ENCODE data around the gene KIF13A. TPM values are rescaled to one million over a fixed set of nuclear protein-coding genes. Genes with fewer than 3 reads are reported as not detected.
A peak's percentile ranks its signal among the peaks of the same experiment; 100 is the strongest.
"Not testable (repeated sequence)": the region's sequence is repeated elsewhere in the genome, so short reads cannot be mapped to it uniquely, and the experiment has no call there.

KIF13A gene
- total and polyA plus RNA-seq, 2 experiments from 2014 or later = 8.4 to 28.2 TPM

- no peak overlapping the region for H3K4me2 ChIP-seq
- Mint-ChIP-seq H3K4me3 (no peak overlapping the region), H3K4me1 (peaks cover 4% of the 10 kb centered on the region; the same call in 1 of the 3 replicates), H3K9me3 (no peaks in the 10 kb centered on the region), H3K27me3 (ENCODE audit: insufficient read depth, low read depth, poor library complexity) (no peaks in the 10 kb centered on the region), H3K36me3 (ENCODE audit: low read depth) (peaks cover 10% of the 10 kb centered on the region; the same call in 2 of the 3 replicates), H3K27ac (no peak overlapping the region)
- no peaks in the 10 kb centered on the region for H3K79me2 ChIP-seq (replicated peaks; ENCODE audit: insufficient read depth)
- H2AFZ ChIP-seq = no peak overlapping the region
- 0 out of 2 replicates have a peak overlapping the region, but pooled peaks have one; percentile 15 for H3K27ac ChIP-seq (ENCODE audit: low read depth)
- H3K9me2 ChIP-seq (ENCODE audit: insufficient read depth) = no peaks in the 10 kb centered on the region
- peaks cover 9% of the 10 kb centered on the region; the same call in 1 of the 2 replicates for H3K36me3 ChIP-seq (ENCODE audit: insufficient read depth)
- DNase-seq (ENCODE audit: low spot score) (no peak), ATAC-seq (no peak)
- H3K4me1 ChIP-seq (ENCODE audit: insufficient read depth) = 0 out of 2 replicates have a peak, but pooled peaks cover under 1% of the 10 kb centered on the region
- no peaks in the 10 kb centered on the region for H3K27me3 ChIP-seq (ENCODE audit: insufficient read depth)
- TF ChIP-seq CTCF (conservative IDR thresholded peaks at IDR 0.05; ENCODE audit: low read depth in 2 of 2) (0 out of 4 replicates have a peak, but pooled peaks of 1 of the 2 experiments have one; percentile 12), STAT1 (IDR thresholded peaks at IDR 0.05; ENCODE audit: unreplicated experiment) (no peak), ZNF331 (CRISPR knock-in tag; IDR thresholded peaks at IDR 0.05; ENCODE audit: low read depth) (no peak)
- 0 out of 2 replicates have a peak, but pooled peaks cover under 1% of the 10 kb centered on the region for H3F3A ChIP-seq (replicated peaks; ENCODE audit: low read depth)
- H3K4me3 ChIP-seq = no peak overlapping the region
- H4K20me1 ChIP-seq (replicated peaks; ENCODE audit: insufficient read depth) = no peaks in the 10 kb centered on the region; the same call in 1 of the 2 replicates
These were observed 141.8 kb downstream of the KIF13A start for GRCh38 chr6:17845598-17845997.

- not testable (repeated sequence) for DNase-seq (ENCODE audit: low spot score); H3K9me3 Mint-ChIP-seq; H4K20me1 ChIP-seq (replicated peaks; ENCODE audit: insufficient read depth); H3K4me3 ChIP-seq; H3F3A ChIP-seq (replicated peaks; ENCODE audit: low read depth); H3K27me3 ChIP-seq (ENCODE audit: insufficient read depth); H3K36me3 Mint-ChIP-seq (ENCODE audit: low read depth); H3K27me3 Mint-ChIP-seq (ENCODE audit: insufficient read depth, low read depth, poor library complexity); H3K9me2 ChIP-seq (ENCODE audit: insufficient read depth); H2AFZ ChIP-seq; ATAC-seq; H3K79me2 ChIP-seq (replicated peaks; ENCODE audit: insufficient read depth); H3K27ac ChIP-seq (ENCODE audit: low read depth); H3K4me1 Mint-ChIP-seq; H3K36me3 ChIP-seq (ENCODE audit: insufficient read depth); H3K4me1 ChIP-seq (ENCODE audit: insufficient read depth); H3K4me3 Mint-ChIP-seq; H3K27ac Mint-ChIP-seq; H3K4me2 ChIP-seq
These were observed 142.5 kb downstream of the KIF13A start for GRCh38 chr6:17844967-17845366.

- H4K20me1 ChIP-seq (replicated peaks; ENCODE audit: insufficient read depth) = no peaks in the 10 kb centered on the region; the same call in 1 of the 2 replicates
- H3K36me3 ChIP-seq (ENCODE audit: insufficient read depth) = peaks cover 4% of the 10 kb centered on the region; the same call in 1 of the 2 replicates
- H3K27me3 ChIP-seq (ENCODE audit: insufficient read depth) = no peaks in the 10 kb centered on the region
- H3K27ac Mint-ChIP-seq = no peak overlapping the region
- H3K4me3 Mint-ChIP-seq = no peak overlapping the region
- H3K9me3 Mint-ChIP-seq = no peaks in the 10 kb centered on the region
- no peak for ATAC-seq
- no peak overlapping the region for H2AFZ ChIP-seq
- H3K4me3 ChIP-seq = no peak overlapping the region
- H3K79me2 ChIP-seq (replicated peaks; ENCODE audit: insufficient read depth) = no peaks in the 10 kb centered on the region; the same call in 1 of the 2 replicates
- H3K27ac ChIP-seq (ENCODE audit: low read depth) = peak overlapping the region; percentile 59; the same call in 1 of the 2 replicates
- H3K36me3 Mint-ChIP-seq (ENCODE audit: low read depth) = peaks cover 1% of the 10 kb centered on the region; the same call in 2 of the 3 replicates
- H3K4me1 Mint-ChIP-seq = peaks cover 4% of the 10 kb centered on the region
- no peaks in the 10 kb centered on the region for H3K9me2 ChIP-seq (ENCODE audit: insufficient read depth)
- H3K4me2 ChIP-seq = no peak overlapping the region
- H3K27me3 Mint-ChIP-seq (ENCODE audit: insufficient read depth, low read depth, poor library complexity) = peaks cover 3% of the 10 kb centered on the region
- H3K4me1 ChIP-seq (ENCODE audit: insufficient read depth) = peaks cover 12% of the 10 kb centered on the region; the same call in 1 of the 2 replicates
- H3F3A ChIP-seq (replicated peaks; ENCODE audit: low read depth) = 0 out of 2 replicates have a peak, but pooled peaks cover 3% of the 10 kb centered on the region
- no peak for DNase-seq (ENCODE audit: low spot score)
- no peak for TF ChIP-seq EZH2 (IDR thresholded peaks at IDR 0.05; ENCODE audit: low read depth, unreplicated experiment)
- TF ChIP-seq ZNF114 (CRISPR knock-in tag; IDR thresholded peaks at IDR 0.05) = no peak
- no peak for TF ChIP-seq POLR2AphosphoS5 (IDR thresholded peaks at IDR 0.05; ENCODE audit: low read depth)
- TF ChIP-seq CREB1 (CRISPR knock-in tag; IDR thresholded peaks at IDR 0.05; ENCODE audit: low read depth) = no peak
- TF ChIP-seq CTCF (conservative IDR thresholded peaks at IDR 0.05; ENCODE audit: low read depth in 2 of 2) = no peak
These were observed 144.3 kb downstream of the KIF13A start for GRCh38 chr6:17842934-17843821.

Measured in GM23338 (cell line).